Neural cell (in vitro differentiated cells): ENCODE measurements around the gene NHERF1. TPM values are rescaled to one million over a fixed set of nuclear protein-coding genes. Genes with fewer than 3 reads are reported as not detected.

Experiments
- H2AFZ ChIP-seq: fragments of 200-600, 300-800 bp; sonication (generic), shearing (Covaris generic); 2 replicates; pipeline ENCODE4 v1.6.0; 2014; ENCODE audit warnings: low read depth, mild to moderate bottlenecking, antibody characterized with exemption, low read length, moderate library complexity
- H3F3A ChIP-seq: fragments of 200-600 bp; shearing (Covaris generic); 2 replicates; pipeline ENCODE4 v1.6.1; 2016; ENCODE audit warnings: mild to moderate bottlenecking, moderate library complexity, mixed read lengths, antibody characterized with exemption, low read length; ENCODE audit not compliant: insufficient read depth, poor library complexity, severe bottlenecking
- H3K27ac ChIP-seq: fragments of 200-600, 300-800 bp; sonication (generic), shearing (Covaris generic); 2 replicates; pipeline ENCODE4 v1.5.1; 2014; ENCODE audit warnings: mild to moderate bottlenecking, low read length, moderate library complexity
- H3K27me3 ChIP-seq: fragments of 300-800, 200-600 bp; sonication (generic), shearing (Covaris generic); 2 replicates; pipeline ENCODE4 v1.6.0; 2014; ENCODE audit warnings: mild to moderate bottlenecking, low read depth, low read length, moderate library complexity; ENCODE audit not compliant: insufficient read depth
- H3K36me3 ChIP-seq: fragments of 300-800, 200-600 bp; sonication (generic), shearing (Covaris generic); 2 replicates; pipeline ENCODE4 v1.5.1; 2014; ENCODE audit warnings: mild to moderate bottlenecking, antibody characterized with exemption, low read length, moderate library complexity; ENCODE audit not compliant: insufficient read depth
- H3K4me2 ChIP-seq: fragments of 300-800, 200-600 bp; sonication (generic), shearing (Covaris generic); 2 replicates; pipeline ENCODE4 v1.6.0; 2014; ENCODE audit warnings: mild to moderate bottlenecking, low read length
- H3K4me3 ChIP-seq: fragments of 300-800, 200-600 bp; sonication (generic), shearing (Covaris generic); 2 replicates; pipeline ENCODE4 v1.5.1; 2014; ENCODE audit warnings: mild to moderate bottlenecking, low read length, moderate library complexity
- H3K79me2 ChIP-seq: fragments of 200-600 bp; shearing (Covaris generic); replicated peaks from 2 replicates; pipeline ENCODE4 v1.6.0; 2014; ENCODE audit warnings: mild to moderate bottlenecking, low read length, moderate library complexity; ENCODE audit not compliant: insufficient read depth
- H3K9ac ChIP-seq: fragments of 300-800, 200-600 bp; sonication (generic), shearing (Covaris generic); 2 replicates; pipeline ENCODE4 v1.6.1; 2016; ENCODE audit warnings: mild to moderate bottlenecking, low read length, mixed read lengths
- H3K9me2 ChIP-seq: fragments of 200-600 bp; shearing (Covaris generic); 2 replicates; pipeline ENCODE4 v1.6.1; 2016; ENCODE audit warnings: mild to moderate bottlenecking, low read length, mixed read lengths; ENCODE audit not compliant: insufficient read depth
- H3K9me3 ChIP-seq: fragments of 200-600, 300-800 bp; sonication (generic), shearing (Covaris generic); 2 replicates; pipeline ENCODE4 v1.6.1; 2016; ENCODE audit warnings: mild to moderate bottlenecking, mixed run types, low read length, moderate library complexity, mixed read lengths
- H4K20me1 ChIP-seq: fragments of 200-600 bp; shearing (Covaris generic); 2 replicates; pipeline ENCODE4 v1.6.1; 2016; ENCODE audit warnings: mild to moderate bottlenecking, mixed run types; ENCODE audit not compliant: insufficient read depth
- CTCF ChIP-seq: fragments of 450-650 bp; IDR thresholded peaks from 2 replicates; pipeline ENCODE4 v1.5.1; 2014; ENCODE audit warnings: antibody characterized with exemption, mild to moderate bottlenecking, moderate library complexity; ENCODE audit not compliant: poor library complexity, severe bottlenecking
- EP300 ChIP-seq: fragments of 450-650 bp; conservative IDR thresholded peaks from 2 replicates; pipeline ENCODE4 v1.6.1; 2014; ENCODE audit warnings: antibody characterized with exemption, mild to moderate bottlenecking, moderate library complexity; ENCODE audit not compliant: poor library complexity, severe bottlenecking
- EZH2 ChIP-seq: fragments of 200-600, 300-800 bp; shearing (Covaris generic), sonication (generic); IDR thresholded peaks from 2 replicates; pipeline ENCODE4 v1.6.1; 2014; ENCODE audit warnings: antibody characterized with exemption, low read length, borderline replicate concordance, mild to moderate bottlenecking; ENCODE audit not compliant: insufficient read depth, poor library complexity, severe bottlenecking
- MXI1 ChIP-seq: fragments of 450-650 bp; conservative IDR thresholded peaks from 2 replicates; pipeline ENCODE4 v1.6.1; 2014; ENCODE audit warnings: antibody characterized with exemption, mild to moderate bottlenecking; ENCODE audit not compliant: poor library complexity, severe bottlenecking
- POLR2AphosphoS5 ChIP-seq: IDR thresholded peaks from 2 replicates; pipeline ENCODE4 v1.6.1; 2012
- RAD21 ChIP-seq: fragments of 450-650 bp; conservative IDR thresholded peaks from 2 replicates; pipeline ENCODE4 v1.6.1; 2014; ENCODE audit warnings: antibody characterized with exemption, mild to moderate bottlenecking, moderate library complexity
- SMC3 ChIP-seq: fragments of 450-650 bp; conservative IDR thresholded peaks from 2 replicates; pipeline ENCODE4 v1.6.1; 2014; ENCODE audit warnings: antibody characterized with exemption, mild to moderate bottlenecking, moderate library complexity; ENCODE audit not compliant: poor library complexity
- TAF1 ChIP-seq: IDR thresholded peaks from 2 replicates; pipeline ENCODE4 v1.6.1; 2012; ENCODE audit warnings: low read depth
- polyA plus RNA-seq: library from polyadenylated mRNA; depleted of rRNA; stranded (reverse); fragments of >200 nt; gene quantifications from 2 replicates; pipeline ENCODE4 v1.2.3, GENCODE V29; 2014
- TF ChIP-seq, protein P1 (sequence below): IDR thresholded peaks from 2 replicates; pipeline ENCODE4 v1.6.1; 2012; ENCODE audit warnings: borderline replicate concordance

NHERF1 gene
- polyA plus RNA-seq, 1 donor from 2014 or later, result 0.51 TPM

DNA sequence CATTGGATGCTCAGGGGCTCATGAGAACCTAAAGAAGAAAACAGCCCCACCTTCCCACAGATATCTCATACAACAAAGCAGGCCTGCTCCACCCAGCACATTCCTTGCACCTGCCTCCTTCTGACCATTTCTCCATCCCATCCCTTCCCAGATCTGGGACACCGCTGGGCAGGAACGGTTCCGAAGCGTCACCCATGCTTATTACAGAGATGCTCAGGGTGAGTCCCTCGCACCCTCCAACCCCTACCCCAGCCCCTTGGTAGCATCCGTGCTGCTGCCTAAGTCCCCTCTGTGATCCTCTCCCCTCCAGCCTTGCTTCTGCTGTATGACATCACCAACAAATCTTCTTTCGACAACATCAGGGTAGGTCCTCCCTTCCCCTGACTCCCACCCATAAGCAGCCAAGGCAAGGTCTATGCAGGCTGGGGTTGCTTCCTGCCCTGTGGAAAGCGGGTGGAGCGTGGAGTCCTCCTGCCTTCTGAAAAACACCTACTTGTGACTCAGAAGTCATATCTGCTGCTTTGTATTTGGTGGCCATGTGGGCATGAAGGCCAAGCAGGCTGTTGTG lies 5.4 kb upstream of the NHERF1 start:
- Histone ChIP-seq H3K4me3 (no peak overlapping the region), H3K9ac (no peak overlapping the region), H4K20me1 (no peaks in the 10 kb centered on the region), H3K27me3 (peaks cover 23% of the 10 kb centered on the region), H3F3A (no peaks in the 10 kb centered on the region), H3K9me2 (no peaks in the 10 kb centered on the region), H3K36me3 (no peaks in the 10 kb centered on the region), H2AFZ (no peak overlapping the region), H3K4me2 (no peak overlapping the region), H3K79me2 (no peaks in the 10 kb centered on the region), H3K9me3 (no peaks in the 10 kb centered on the region), H3K27ac (no peak overlapping the region)
- TF ChIP-seq TAF1 (no peak), EZH2 (no peak), MXI1 (no peak), POLR2AphosphoS5 (no peak), EP300 (no peak), CTCF (no peak), SMC3 (no peak), RAD21 (no peak)
- TF ChIP-seq, protein P1, sequence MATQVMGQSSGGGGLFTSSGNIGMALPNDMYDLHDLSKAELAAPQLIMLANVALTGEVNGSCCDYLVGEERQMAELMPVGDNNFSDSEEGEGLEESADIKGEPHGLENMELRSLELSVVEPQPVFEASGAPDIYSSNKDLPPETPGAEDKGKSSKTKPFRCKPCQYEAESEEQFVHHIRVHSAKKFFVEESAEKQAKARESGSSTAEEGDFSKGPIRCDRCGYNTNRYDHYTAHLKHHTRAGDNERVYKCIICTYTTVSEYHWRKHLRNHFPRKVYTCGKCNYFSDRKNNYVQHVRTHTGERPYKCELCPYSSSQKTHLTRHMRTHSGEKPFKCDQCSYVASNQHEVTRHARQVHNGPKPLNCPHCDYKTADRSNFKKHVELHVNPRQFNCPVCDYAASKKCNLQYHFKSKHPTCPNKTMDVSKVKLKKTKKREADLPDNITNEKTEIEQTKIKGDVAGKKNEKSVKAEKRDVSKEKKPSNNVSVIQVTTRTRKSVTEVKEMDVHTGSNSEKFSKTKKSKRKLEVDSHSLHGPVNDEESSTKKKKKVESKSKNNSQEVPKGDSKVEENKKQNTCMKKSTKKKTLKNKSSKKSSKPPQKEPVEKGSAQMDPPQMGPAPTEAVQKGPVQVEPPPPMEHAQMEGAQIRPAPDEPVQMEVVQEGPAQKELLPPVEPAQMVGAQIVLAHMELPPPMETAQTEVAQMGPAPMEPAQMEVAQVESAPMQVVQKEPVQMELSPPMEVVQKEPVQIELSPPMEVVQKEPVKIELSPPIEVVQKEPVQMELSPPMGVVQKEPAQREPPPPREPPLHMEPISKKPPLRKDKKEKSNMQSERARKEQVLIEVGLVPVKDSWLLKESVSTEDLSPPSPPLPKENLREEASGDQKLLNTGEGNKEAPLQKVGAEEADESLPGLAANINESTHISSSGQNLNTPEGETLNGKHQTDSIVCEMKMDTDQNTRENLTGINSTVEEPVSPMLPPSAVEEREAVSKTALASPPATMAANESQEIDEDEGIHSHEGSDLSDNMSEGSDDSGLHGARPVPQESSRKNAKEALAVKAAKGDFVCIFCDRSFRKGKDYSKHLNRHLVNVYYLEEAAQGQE, result no peak

- Histone ChIP-seq H3K27ac (no peak overlapping the region), H3F3A (no peaks in the 10 kb centered on the region), H3K9me2 (no peaks in the 10 kb centered on the region), H3K79me2 (no peaks in the 10 kb centered on the region), H3K36me3 (no peaks in the 10 kb centered on the region), H3K4me2 (no peak overlapping the region), H2AFZ (no peak overlapping the region), H3K9ac (no peak overlapping the region), H3K4me3 (no peak overlapping the region), H4K20me1 (no peaks in the 10 kb centered on the region), H3K9me3 (no peaks in the 10 kb centered on the region), H3K27me3 (peaks cover 23% of the 10 kb centered on the region)
- TF ChIP-seq RAD21, result no peak
- TF ChIP-seq POLR2AphosphoS5, result no peak
- TF ChIP-seq, protein P1, result no peak
- no peak for TF ChIP-seq MXI1
- TF ChIP-seq CTCF, result no peak
These were observed 4.7 kb upstream of the NHERF1 start for GRCh38 chr17:74743755-74744154.
